Measurements from ENCODE around the gene TSPEAR.

DNA sequence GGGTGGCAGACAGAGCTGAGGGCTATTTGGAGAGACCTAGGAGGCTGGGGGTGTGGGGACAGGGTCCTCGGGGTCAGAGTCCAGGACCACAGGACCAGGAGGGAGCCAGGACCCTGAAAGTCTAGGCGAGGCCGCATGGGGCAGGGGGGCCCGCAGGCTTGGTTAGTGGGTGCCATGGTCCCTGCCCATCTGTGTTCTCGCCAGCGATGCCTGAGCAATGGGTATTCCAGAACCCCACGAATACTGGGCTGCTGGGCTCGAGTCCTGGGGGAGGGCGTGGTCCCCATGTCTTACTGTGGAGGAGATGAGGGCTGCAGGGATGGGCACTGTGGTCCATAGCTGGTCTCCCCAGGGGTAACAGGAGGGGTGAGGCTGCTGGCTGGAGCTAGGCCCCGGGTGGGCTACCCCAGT, 121.1 kb downstream of the TSPEAR start:
- no peak for TF ChIP-seq EP300 (IDR thresholded peaks at IDR 0.05)
- TF ChIP-seq, protein P1, sequence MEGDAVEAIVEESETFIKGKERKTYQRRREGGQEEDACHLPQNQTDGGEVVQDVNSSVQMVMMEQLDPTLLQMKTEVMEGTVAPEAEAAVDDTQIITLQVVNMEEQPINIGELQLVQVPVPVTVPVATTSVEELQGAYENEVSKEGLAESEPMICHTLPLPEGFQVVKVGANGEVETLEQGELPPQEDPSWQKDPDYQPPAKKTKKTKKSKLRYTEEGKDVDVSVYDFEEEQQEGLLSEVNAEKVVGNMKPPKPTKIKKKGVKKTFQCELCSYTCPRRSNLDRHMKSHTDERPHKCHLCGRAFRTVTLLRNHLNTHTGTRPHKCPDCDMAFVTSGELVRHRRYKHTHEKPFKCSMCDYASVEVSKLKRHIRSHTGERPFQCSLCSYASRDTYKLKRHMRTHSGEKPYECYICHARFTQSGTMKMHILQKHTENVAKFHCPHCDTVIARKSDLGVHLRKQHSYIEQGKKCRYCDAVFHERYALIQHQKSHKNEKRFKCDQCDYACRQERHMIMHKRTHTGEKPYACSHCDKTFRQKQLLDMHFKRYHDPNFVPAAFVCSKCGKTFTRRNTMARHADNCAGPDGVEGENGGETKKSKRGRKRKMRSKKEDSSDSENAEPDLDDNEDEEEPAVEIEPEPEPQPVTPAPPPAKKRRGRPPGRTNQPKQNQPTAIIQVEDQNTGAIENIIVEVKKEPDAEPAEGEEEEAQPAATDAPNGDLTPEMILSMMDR (IDR thresholded peaks at IDR 0.05): no peak
